ENCODE results near the gene MRPL44.

DNA sequence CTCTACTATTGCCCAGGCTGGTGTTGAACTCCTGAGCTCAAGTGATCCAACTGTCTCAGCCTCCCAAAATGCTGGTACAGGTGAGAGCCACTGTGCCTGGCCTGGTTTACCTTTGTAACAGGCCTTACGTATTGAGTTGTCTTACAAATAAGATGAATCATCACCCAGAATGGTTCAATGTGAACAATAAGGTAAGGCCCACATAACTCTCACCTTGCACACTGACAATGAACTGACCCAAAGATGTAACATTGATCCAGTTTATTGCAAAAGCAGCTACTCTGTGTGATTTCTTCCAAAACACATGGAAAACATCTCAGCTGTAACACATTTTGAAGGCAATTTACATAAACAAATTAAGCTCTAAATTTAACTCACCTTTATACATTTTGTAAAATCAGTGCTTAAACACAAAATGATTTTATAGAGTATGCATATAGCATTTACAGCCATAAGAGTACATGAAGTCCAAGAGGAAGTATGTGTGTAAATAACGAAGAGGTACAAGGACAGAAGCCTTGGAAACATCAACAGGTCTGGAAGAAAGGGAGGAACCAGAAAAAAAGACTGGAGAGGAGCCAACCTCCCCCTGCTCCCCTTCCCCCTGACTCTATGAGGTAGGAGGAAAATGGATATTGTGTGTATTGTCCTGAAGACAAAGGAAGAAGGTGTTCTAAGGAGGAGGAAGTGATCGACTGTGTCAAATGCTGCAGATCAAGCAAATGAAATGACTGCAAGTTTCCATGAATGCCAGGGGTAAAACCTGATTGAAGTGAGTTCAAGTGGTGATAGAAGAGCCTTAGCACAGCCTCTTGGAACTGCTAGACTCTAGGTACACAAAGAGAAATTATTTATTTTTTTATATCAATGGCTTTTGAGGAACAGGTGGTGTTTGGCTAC is 6.6 kb upstream of the MRPL44 start:
- TF ChIP-seq, protein P1, sequence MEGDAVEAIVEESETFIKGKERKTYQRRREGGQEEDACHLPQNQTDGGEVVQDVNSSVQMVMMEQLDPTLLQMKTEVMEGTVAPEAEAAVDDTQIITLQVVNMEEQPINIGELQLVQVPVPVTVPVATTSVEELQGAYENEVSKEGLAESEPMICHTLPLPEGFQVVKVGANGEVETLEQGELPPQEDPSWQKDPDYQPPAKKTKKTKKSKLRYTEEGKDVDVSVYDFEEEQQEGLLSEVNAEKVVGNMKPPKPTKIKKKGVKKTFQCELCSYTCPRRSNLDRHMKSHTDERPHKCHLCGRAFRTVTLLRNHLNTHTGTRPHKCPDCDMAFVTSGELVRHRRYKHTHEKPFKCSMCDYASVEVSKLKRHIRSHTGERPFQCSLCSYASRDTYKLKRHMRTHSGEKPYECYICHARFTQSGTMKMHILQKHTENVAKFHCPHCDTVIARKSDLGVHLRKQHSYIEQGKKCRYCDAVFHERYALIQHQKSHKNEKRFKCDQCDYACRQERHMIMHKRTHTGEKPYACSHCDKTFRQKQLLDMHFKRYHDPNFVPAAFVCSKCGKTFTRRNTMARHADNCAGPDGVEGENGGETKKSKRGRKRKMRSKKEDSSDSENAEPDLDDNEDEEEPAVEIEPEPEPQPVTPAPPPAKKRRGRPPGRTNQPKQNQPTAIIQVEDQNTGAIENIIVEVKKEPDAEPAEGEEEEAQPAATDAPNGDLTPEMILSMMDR (IDR thresholded peaks at IDR 0.05; ENCODE audit: insufficient read depth, low read depth, low read length), result no peak
- no peak for TF ChIP-seq EZH2 (IDR thresholded peaks at IDR 0.05; ENCODE audit: insufficient read depth, low read length)

Measured in astrocyte (in vitro differentiated cells and primary cell).